Colonic mucosa (tissue), 4 donors: Measurements from ENCODE around the gene CDC23. TPM values are rescaled to one million over a fixed set of nuclear protein-coding genes. Genes with fewer than 3 reads are reported as not detected.
"Not testable (repeated sequence)": the region's sequence is repeated elsewhere in the genome, so short reads cannot be mapped to it uniquely, and the experiment has no call there.

Experiments used
- DNase-seq: peaks from one replicate; pipeline ENCODE4 v3.0.0-alpha.2; 2020
- H3K27ac ChIP-seq: fragments of 200-600 bp; one replicate; pipeline ENCODE4 v1.8.0; 2021
- H3K27me3 ChIP-seq: fragments of 200-600 bp; one replicate; pipeline ENCODE4 v1.8.0; 2021
- H3K36me3 ChIP-seq: fragments of 200-600 bp; one replicate; pipeline ENCODE4 v1.8.0; 2021
- H3K4me1 ChIP-seq: fragments of 200-600 bp; one replicate; pipeline ENCODE4 v1.8.0; 2021; ENCODE audit warnings: mild to moderate bottlenecking
- H3K4me3 ChIP-seq: fragments of 200-600 bp; one replicate; pipeline ENCODE4 v1.8.0; 2021
- H3K9ac ChIP-seq, 2 donors: one replicate each; pipeline ENCODE4 v1.7.0; 2013; ENCODE audit warnings: control low read depth in 2 of 2, low read depth in 2 of 2, low read length in 2 of 2
- H3K9me3 ChIP-seq: fragments of 200-600 bp; one replicate; pipeline ENCODE4 v1.8.0; 2021
- CTCF ChIP-seq: fragments of 200-600 bp; IDR thresholded peaks from one replicate; pipeline ENCODE4 v1.8.0; 2022; ENCODE audit warnings: antibody characterized with exemption, mild to moderate bottlenecking
- intact Hi-C: fragments of 100-400 bp; cut with DNase I; formaldehyde crosslinking; loops from one replicate; pipeline ENCODE4 v1.14.1; 2022
- total RNA-seq, 2 donors: library from RNA; stranded (reverse); fragmentation: NEBNext Ultra II Directional in 1 of 2; extraction: Animal tissue kit (Norgen Biotek cat#: 25700) in 1 of 2; gene quantifications; one replicate each; pipeline ENCODE4 v1.2.1, GENCODE V29; 2021
- donor health status: healthy.
- donor health status: DM: no; HTN: no; CAD: no.
- donor health status: DM: no; HTN: no; CAD: no.

CDC23 gene
- total RNA-seq, 2 donors from 2014 or later = 23.5 to 27.3 TPM

- DNase-seq = no peak
- Histone ChIP-seq H3K4me3 (no peak overlapping the region), H3K36me3 (no peaks in the 10 kb centered on the region), H3K27ac (no peak overlapping the region), H3K4me1 (no peaks in the 10 kb centered on the region), H3K9me3 (no peaks in the 10 kb centered on the region), H3K9ac (no peak overlapping the region), H3K27me3 (no peaks in the 10 kb centered on the region)
- intact Hi-C loops = no loop called here
- no peak for TF ChIP-seq CTCF
Observed at GRCh38 chr5:138149530-138149929, 63.6 kb downstream of the CDC23 start.

- no peaks in the 10 kb centered on the region for H3K36me3 ChIP-seq
- H3K4me3 ChIP-seq = no peak overlapping the region
- no peak overlapping the region for H3K9ac ChIP-seq
- TF ChIP-seq CTCF = no peak
- H3K27me3 ChIP-seq = no peaks in the 10 kb centered on the region
- no peak overlapping the region for H3K27ac ChIP-seq
- peak; percentile 60 for DNase-seq
- intact Hi-C loops = no loop called here
- H3K4me1 ChIP-seq = no peaks in the 10 kb centered on the region
- no peaks in the 10 kb centered on the region for H3K9me3 ChIP-seq
Observed at GRCh38 chr5:138148811-138149210, 64.3 kb downstream of the CDC23 start.

- H3K27ac ChIP-seq, DNase-seq, H3K4me3 ChIP-seq, H3K36me3 ChIP-seq, H3K27me3 ChIP-seq, H3K4me1 ChIP-seq, H3K9ac ChIP-seq, intact Hi-C loops, H3K9me3 ChIP-seq: not testable (repeated sequence)
Observed at GRCh38 chr5:138143578-138143977, 69.5 kb downstream of the CDC23 start.

- Histone ChIP-seq H3K4me1 (no peaks in the 10 kb centered on the region), H3K36me3 (no peaks in the 10 kb centered on the region), H3K27me3 (no peaks in the 10 kb centered on the region), H3K9me3 (no peaks in the 10 kb centered on the region), H3K9ac (no peak overlapping the region), H3K4me3 (no peak overlapping the region), H3K27ac (no peak overlapping the region)
- intact Hi-C loops = no loop called here
- no peak for TF ChIP-seq CTCF
- no peak for DNase-seq
Observed at GRCh38 chr5:138141734-138142133, 71.4 kb downstream of the CDC23 start.

GRCh38 chr5:138140268-138140667, 72.9 kb downstream of the CDC23 start:
- Histone ChIP-seq H3K27ac (no peak overlapping the region), H3K9ac (no peak overlapping the region), H3K4me1 (no peaks in the 10 kb centered on the region), H3K36me3 (no peaks in the 10 kb centered on the region), H3K4me3 (no peak overlapping the region), H3K9me3 (no peaks in the 10 kb centered on the region), H3K27me3 (no peaks in the 10 kb centered on the region)
- intact Hi-C loops = no loop called here
- no peak for DNase-seq
- TF ChIP-seq CTCF = no peak

GRCh38 chr5:138139781-138140090, 73.4 kb downstream of the CDC23 start:
- no peak overlapping the region for H3K4me3 ChIP-seq
- no peak overlapping the region for H3K9ac ChIP-seq
- no peak for DNase-seq
- intact Hi-C loops = no loop called here
- H3K9me3 ChIP-seq = no peaks in the 10 kb centered on the region
- H3K27me3 ChIP-seq = no peaks in the 10 kb centered on the region
- H3K4me1 ChIP-seq = no peaks in the 10 kb centered on the region
- no peak for TF ChIP-seq CTCF
- no peak overlapping the region for H3K27ac ChIP-seq
- H3K36me3 ChIP-seq = no peaks in the 10 kb centered on the region
